HepG2 (cell line): ENCODE data around the gene CYP11A1. TPM values are rescaled to one million over a fixed set of nuclear protein-coding genes. Genes with fewer than 3 reads are reported as not detected.
A peak's percentile ranks its signal among the peaks of the same experiment; 100 is the strongest.

Experiments used
- CBFB ChIP-seq: sonication (generic); formaldehyde crosslinking; IDR thresholded peaks from 2 replicates; pipeline ENCODE4 v1.4.0; 2020; ENCODE audit warnings: missing genetic modification reagents
- CENPBD1 ChIP-seq: sonication (generic); formaldehyde crosslinking; IDR thresholded peaks from 2 replicates; pipeline ENCODE4 v1.8.0; 2022; ENCODE audit warnings: missing genetic modification reagents, low read depth, mild to moderate bottlenecking, borderline replicate concordance
- DR1 ChIP-seq: sonication (generic); formaldehyde crosslinking; IDR thresholded peaks from 2 replicates; pipeline ENCODE4 v1.8.0; 2021; ENCODE audit warnings: mild to moderate bottlenecking, missing genetic modification reagents, inconsistent platforms
- HMG20A ChIP-seq: IDR thresholded peaks from 2 replicates; pipeline ENCODE4 v1.6.1; 2016; ENCODE audit warnings: borderline replicate concordance
- IRF1 ChIP-seq: sonication (generic); formaldehyde crosslinking; IDR thresholded peaks from 2 replicates; pipeline ENCODE4 v1.4.0; 2020; ENCODE audit warnings: low read depth, mild to moderate bottlenecking, missing genetic modification reagents
- MTF1 ChIP-seq: sonication (generic); formaldehyde crosslinking; IDR thresholded peaks from 2 replicates; pipeline ENCODE4 v1.5.0; 2020; ENCODE audit warnings: missing genetic modification reagents
- RARA ChIP-seq: IDR thresholded peaks from 2 replicates; pipeline ENCODE4 v1.6.1; 2016; ENCODE audit warnings: missing genetic modification reagents, missing compliant biosample characterization
- SKIL ChIP-seq: sonication (generic); formaldehyde crosslinking; IDR thresholded peaks from 2 replicates; pipeline ENCODE4 v1.8.0; 2022; ENCODE audit warnings: missing genetic modification reagents, mild to moderate bottlenecking, moderate library complexity, borderline replicate concordance
- U2AF2 ChIP-seq: fragments of 200-400 bp; formaldehyde crosslinking; IDR thresholded peaks from 2 replicates; pipeline ENCODE4 v1.6.1; 2017; ENCODE audit warnings: low read depth, mild to moderate bottlenecking, low read length
- ZBTB20 ChIP-seq: sonication (generic); formaldehyde crosslinking; IDR thresholded peaks from 2 replicates; pipeline ENCODE4 v1.8.1; 2023; ENCODE audit warnings: missing genetic modification reagents, low read depth, mild to moderate bottlenecking, borderline replicate concordance
- ZNF138 ChIP-seq: sonication (generic); formaldehyde crosslinking; IDR thresholded peaks from 2 replicates; pipeline ENCODE4 v1.5.0; 2020; ENCODE audit warnings: mild to moderate bottlenecking, low read depth, missing genetic modification reagents
- polyA plus RNA-seq, 8 experiments: library from polyadenylated mRNA; depleted of rRNA in 3 of 8; stranded (reverse) in 7 of 8; unstranded in 1 of 8; fragments of >200 nt; fragmentation: Illumina TruSeq in 4 of 8; extraction: Trizol in 4 of 8; gene quantifications; 2 replicates each; pipeline versions ENCODE4 v1.2.1 to v1.2.3, GENCODE V29; 2011 to 2016; ENCODE audit warnings: low read depth in 4 of 8, missing spikeins in 1 of 8, mixed read lengths in 1 of 8; ENCODE audit not compliant: insufficient read depth in 1 of 8
- total RNA-seq, 5 experiments: library from RNA; depleted of rRNA; stranded (reverse); fragments of >200 nt; fragmentation: Illumina TruSeq; extraction: Trizol; gene quantifications; 2 replicates each; pipeline ENCODE4 v1.2.3, GENCODE V29; 2016; ENCODE audit warnings: low read depth in 1 of 5
- TF ChIP-seq, protein P1 (sequence below): sonication (generic); formaldehyde crosslinking; conservative IDR thresholded peaks from 2 replicates; pipeline ENCODE4 v1.4.0; 2020; ENCODE audit warnings: missing genetic modification reagents
- TF ChIP-seq, protein P2 (sequence below): sonication (generic); formaldehyde crosslinking; IDR thresholded peaks from 2 replicates; pipeline ENCODE4 v1.5.0; 2020; ENCODE audit warnings: missing genetic modification reagents

CYP11A1 gene
- total and polyA plus RNA-seq, 2 of the 13 experiments (the other 11 are each of a cell fraction or from before 2014, with no cell fraction given), result 0.66 to 0.92 TPM

GRCh38 chr15:74291101-74292071 lies 76.1 kb downstream of the CYP11A1 start (continued):
- TF ChIP-seq SKIL (CRISPR knock-in tag) (no peak), MTF1 (CRISPR knock-in tag) (peak; percentile 80; the same call in 1 of the 2 replicates), CBFB (CRISPR knock-in tag) (no peak), DR1 (CRISPR knock-in tag) (no peak), CENPBD1 (CRISPR knock-in tag) (no peak), ZNF138 (CRISPR knock-in tag) (peak; percentile 67; the same call in 1 of the 2 replicates), HMG20A (no peak), RARA (CRISPR knock-in tag) (peak; percentile 67), U2AF2 (no peak), IRF1 (CRISPR knock-in tag) (no peak), ZBTB20 (CRISPR knock-in tag) (peak; percentile 86; the same call in 1 of the 2 replicates)
- TF ChIP-seq, protein P1, sequence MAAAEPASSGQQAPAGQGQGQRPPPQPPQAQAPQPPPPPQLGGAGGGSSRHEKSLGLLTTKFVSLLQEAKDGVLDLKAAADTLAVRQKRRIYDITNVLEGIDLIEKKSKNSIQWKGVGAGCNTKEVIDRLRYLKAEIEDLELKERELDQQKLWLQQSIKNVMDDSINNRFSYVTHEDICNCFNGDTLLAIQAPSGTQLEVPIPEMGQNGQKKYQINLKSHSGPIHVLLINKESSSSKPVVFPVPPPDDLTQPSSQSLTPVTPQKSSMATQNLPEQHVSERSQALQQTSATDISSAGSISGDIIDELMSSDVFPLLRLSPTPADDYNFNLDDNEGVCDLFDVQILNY (CRISPR knock-in tag), result peak; percentile 69
- TF ChIP-seq, protein P2, sequence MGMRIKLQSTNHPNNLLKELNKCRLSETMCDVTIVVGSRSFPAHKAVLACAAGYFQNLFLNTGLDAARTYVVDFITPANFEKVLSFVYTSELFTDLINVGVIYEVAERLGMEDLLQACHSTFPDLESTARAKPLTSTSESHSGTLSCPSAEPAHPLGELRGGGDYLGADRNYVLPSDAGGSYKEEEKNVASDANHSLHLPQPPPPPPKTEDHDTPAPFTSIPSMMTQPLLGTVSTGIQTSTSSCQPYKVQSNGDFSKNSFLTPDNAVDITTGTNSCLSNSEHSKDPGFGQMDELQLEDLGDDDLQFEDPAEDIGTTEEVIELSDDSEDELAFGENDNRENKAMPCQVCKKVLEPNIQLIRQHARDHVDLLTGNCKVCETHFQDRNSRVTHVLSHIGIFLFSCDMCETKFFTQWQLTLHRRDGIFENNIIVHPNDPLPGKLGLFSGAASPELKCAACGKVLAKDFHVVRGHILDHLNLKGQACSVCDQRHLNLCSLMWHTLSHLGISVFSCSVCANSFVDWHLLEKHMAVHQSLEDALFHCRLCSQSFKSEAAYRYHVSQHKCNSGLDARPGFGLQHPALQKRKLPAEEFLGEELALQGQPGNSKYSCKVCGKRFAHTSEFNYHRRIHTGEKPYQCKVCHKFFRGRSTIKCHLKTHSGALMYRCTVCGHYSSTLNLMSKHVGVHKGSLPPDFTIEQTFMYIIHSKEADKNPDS (CRISPR knock-in tag), result no peak
